Sigmoid colon (tissue), 7 donors: Measurements from ENCODE around the gene PLXNA1. TPM values are rescaled to one million over a fixed set of nuclear protein-coding genes. Genes with fewer than 3 reads are reported as not detected.

Experiments used
- DNase-seq: peaks from one replicate; pipeline ENCODE4 v3.0.0-alpha.2; 2019
- H3K27ac ChIP-seq, 4 donors: fragments of 200-600 bp; sonication (generic); one replicate each; pipeline ENCODE4 v1.5.1; 2016 to 2019; ENCODE audit warnings: mild to moderate bottlenecking in 1 of 4
- H3K27me3 ChIP-seq, 3 donors: fragments of 200-600 bp; sonication (generic); one replicate each; pipeline ENCODE4 v1.5.1; 2019; ENCODE audit warnings: mild to moderate bottlenecking in 1 of 3
- H3K36me3 ChIP-seq, 4 donors: fragments of 200-600 bp; sonication (generic); one replicate each; pipeline ENCODE4 v1.5.1; 2016 to 2019
- H3K4me1 ChIP-seq, 4 donors: fragments of 200-600 bp; sonication (generic); one replicate each; pipeline ENCODE4 v1.5.1; 2017 to 2019
- H3K4me3 ChIP-seq, 4 donors: fragments of 200-600 bp; sonication (generic); one replicate each; pipeline ENCODE4 v1.5.1; 2017 to 2019; ENCODE audit warnings: mild to moderate bottlenecking in 2 of 4, moderate library complexity in 1 of 4
- H3K9me3 ChIP-seq, 4 donors: fragments of 200-600 bp in 3 of 4; sonication (generic) in 3 of 4; one replicate each; pipeline versions ENCODE4 v1.5.1 to v1.6.1; 2013 to 2019
- CTCF ChIP-seq, 4 experiments: fragments of 450-650 bp in 3 of 4; fragments of 200-600 bp in 1 of 4; IDR thresholded peaks; one replicate each; pipeline ENCODE4 v1.5.1; 2016 to 2019; ENCODE audit warnings: antibody characterized with exemption in 4 of 4, mild to moderate bottlenecking in 3 of 4, moderate library complexity in 2 of 4
- EP300 ChIP-seq, 4 donors: sonication (generic); formaldehyde crosslinking; IDR thresholded peaks; one replicate each; pipeline ENCODE4 v1.6.1; 2017; ENCODE audit warnings: antibody characterized with exemption in 4 of 4
- POLR2A ChIP-seq, 2 donors: fragments of 450-650 bp; IDR thresholded peaks; one replicate each; pipeline ENCODE4 v1.6.1; 2016; ENCODE audit warnings: antibody characterized with exemption in 2 of 2, mild to moderate bottlenecking in 2 of 2, moderate library complexity in 2 of 2
- POLR2AphosphoS5 ChIP-seq, 4 donors: sonication (generic); formaldehyde crosslinking; IDR thresholded peaks; one replicate each; pipeline ENCODE4 v1.6.1; 2017; ENCODE audit warnings: antibody characterized with exemption in 4 of 4
- WGBS, 2 donors: extraction: QIAGEN DNeasy Blood & Tissue Kit; methylation state at CpG; one replicate each; pipeline ENCODE4 v1.1.7; 2013; 5-methylcytosine and 5-hydroxymethylcytosine counted together
- intact Hi-C: fragments of 100-400 bp; cut with DNase I; formaldehyde crosslinking; loops from one replicate; pipeline ENCODE4 v1.15.1; 2023
- polyA plus RNA-seq, 3 donors: library from polyadenylated mRNA; stranded (reverse); fragments of 200-250 nt; gene quantifications; one replicate each; pipeline ENCODE4 v1.2.3, GENCODE V29; 2013
- total RNA-seq, 4 donors: library from RNA; depleted of rRNA; stranded (reverse); fragments of >200 nt; gene quantifications; one replicate each; pipeline ENCODE4 v1.1.0, GENCODE V29; 2016
- donor health status: healthy with polysubstance abuse.
- donor health status: Bipolar disorder and iron deficiency.
- donor health status: healthy.

The PLXNA1 gene
- total and polyA plus RNA-seq, 7 donors, result 0.60 to 29.6 (median 8.2) TPM

GRCh38 chr3:127025456-127025855 lies 42.5 kb downstream of the PLXNA1 start:
- Histone ChIP-seq H3K4me1 (no peaks in the 10 kb centered on the region), H3K4me3 (no peak overlapping the region), H3K36me3 (peaks cover 11 to 82% (median 36%) of the 10 kb centered on the region in 4 donors), H3K27ac (no peak overlapping the region), H3K27me3 (no peaks in the 10 kb centered on the region), H3K9me3 (no peaks in the 10 kb centered on the region)
- TF ChIP-seq POLR2A (IDR thresholded peaks at IDR 0.05), result no peak
- no peak for TF ChIP-seq CTCF (IDR thresholded peaks at IDR 0.05)
- no peak for TF ChIP-seq POLR2AphosphoS5 (IDR thresholded peaks at IDR 0.05)
- TF ChIP-seq EP300 (IDR thresholded peaks at IDR 0.05), result no peak
- intact Hi-C loops, result no loop called here
- DNase-seq, result no peak
- 53 to 87% methylated on average over 3 of the region's 3 CpGs for WGBS, 2 donors

- Histone ChIP-seq H3K9me3 (no peaks in the 10 kb centered on the region), H3K4me1 (no peaks in the 10 kb centered on the region), H3K4me3 (no peak overlapping the region), H3K27ac (no peak overlapping the region), H3K27me3 (no peaks in the 10 kb centered on the region), H3K36me3 (peaks cover 11 to 82% (median 33%) of the 10 kb centered on the region in 4 donors)
- WGBS, 2 donors, result 77 to 89% methylated on average over 5 of the region's 5 CpGs
- no peak for DNase-seq
- intact Hi-C loops, result no loop called here
- TF ChIP-seq POLR2AphosphoS5 (IDR thresholded peaks at IDR 0.05) (no peak), POLR2A (IDR thresholded peaks at IDR 0.05) (no peak), CTCF (IDR thresholded peaks at IDR 0.05) (no peak), EP300 (IDR thresholded peaks at IDR 0.05) (no peak)
Measured at GRCh38 chr3:127026036-127026435, 43.1 kb downstream of the PLXNA1 start.

- intact Hi-C loops, result no loop called here
- Histone ChIP-seq H3K4me3 (no peak overlapping the region), H3K4me1 (no peaks in the 10 kb centered on the region), H3K27ac (no peak overlapping the region), H3K9me3 (no peaks in the 10 kb centered on the region), H3K36me3 (peaks cover 10 to 82% (median 27%) of the 10 kb centered on the region in 4 donors), H3K27me3 (no peaks in the 10 kb centered on the region)
- WGBS, 2 donors, result 89 to 92% methylated on average over 7 of the region's 7 CpGs
- no peak for TF ChIP-seq POLR2AphosphoS5 (IDR thresholded peaks at IDR 0.05)
- no peak for DNase-seq
Measured at GRCh38 chr3:127026661-127027060, 43.7 kb downstream of the PLXNA1 start.

GRCh38 chr3:127027061-127027735 lies 44.3 kb downstream of the PLXNA1 start:
- H3K27me3 ChIP-seq, result no peaks in the 10 kb centered on the region
- peaks cover 5 to 81% (median 27%) of the 10 kb centered on the region in 4 donors for H3K36me3 ChIP-seq

More at GRCh38 chr3:127027061-127027735, 44.3 kb downstream of the PLXNA1 start:
- no peaks in the 10 kb centered on the region for H3K4me1 ChIP-seq
- no peak for DNase-seq
- WGBS, 2 donors, result 97 to 98% methylated on average over 21 of the region's 21 CpGs
- no peak overlapping the region for H3K27ac ChIP-seq
- H3K9me3 ChIP-seq, result no peaks in the 10 kb centered on the region
- H3K4me3 ChIP-seq, result no peak overlapping the region
- TF ChIP-seq EP300 (IDR thresholded peaks at IDR 0.05), result no peak
- no peak for TF ChIP-seq POLR2AphosphoS5 (IDR thresholded peaks at IDR 0.05)
- no peak for TF ChIP-seq CTCF (IDR thresholded peaks at IDR 0.05)
- no peak for TF ChIP-seq POLR2A (IDR thresholded peaks at IDR 0.05)
- intact Hi-C loops, result no loop called here
